Stimulated activated naive CD8-positive, alpha-beta T cell treated with anti-CD3 and anti-CD28 coated beads, Interleukin-15, Interleukin-2, amounts not matched to agents 100 ng/mL and 50 ng/mL, for 24 hours (primary cell): ENCODE results near the gene VWA2.

Source experiments
- H3K27ac Mint-ChIP-seq: one replicate; pipeline ENCODE4 v1.8.0; 2021; ENCODE audit warnings: mild to moderate bottlenecking, mixed read lengths
- H3K27me3 Mint-ChIP-seq: one replicate; pipeline ENCODE4 v1.8.0; 2021; ENCODE audit warnings: mixed read lengths
- H3K36me3 Mint-ChIP-seq: one replicate; pipeline ENCODE4 v1.8.0; 2021; ENCODE audit warnings: low read depth, mixed read lengths
- H3K4me1 Mint-ChIP-seq: one replicate; pipeline ENCODE4 v1.8.0; 2021; ENCODE audit warnings: low read depth, mixed read lengths
- H3K4me3 Mint-ChIP-seq: one replicate; pipeline ENCODE4 v1.8.0; 2021; ENCODE audit warnings: mild to moderate bottlenecking, mixed read lengths
- H3K9me3 Mint-ChIP-seq: one replicate; pipeline ENCODE4 v1.8.0; 2021; ENCODE audit warnings: mixed read lengths

Gene VWA2

GRCh38 chr10:114305521-114305925 is 66.5 kb downstream of the VWA2 start:
- no peaks in the 10 kb centered on the region for H3K9me3 Mint-ChIP-seq
- H3K36me3 Mint-ChIP-seq = no peaks in the 10 kb centered on the region
- H3K27me3 Mint-ChIP-seq = no peaks in the 10 kb centered on the region
- H3K27ac Mint-ChIP-seq = no peak overlapping the region
- H3K4me1 Mint-ChIP-seq = peaks cover 12% of the 10 kb centered on the region
- H3K4me3 Mint-ChIP-seq = no peak overlapping the region

GRCh38 chr10:114306116-114306973 is 67.3 kb downstream of the VWA2 start:
- no peak overlapping the region for H3K27ac Mint-ChIP-seq
- H3K4me1 Mint-ChIP-seq = peaks cover 12% of the 10 kb centered on the region
- H3K9me3 Mint-ChIP-seq = no peaks in the 10 kb centered on the region
- H3K27me3 Mint-ChIP-seq = no peaks in the 10 kb centered on the region
- no peak overlapping the region for H3K4me3 Mint-ChIP-seq
- no peaks in the 10 kb centered on the region for H3K36me3 Mint-ChIP-seq

GRCh38 chr10:114307731-114308130 is 68.7 kb downstream of the VWA2 start:
- no peak overlapping the region for H3K27ac Mint-ChIP-seq
- peaks cover 12% of the 10 kb centered on the region for H3K4me1 Mint-ChIP-seq
- H3K9me3 Mint-ChIP-seq = no peaks in the 10 kb centered on the region
- no peaks in the 10 kb centered on the region for H3K36me3 Mint-ChIP-seq
- H3K27me3 Mint-ChIP-seq = no peaks in the 10 kb centered on the region
- H3K4me3 Mint-ChIP-seq = no peak overlapping the region

- no peaks in the 10 kb centered on the region for H3K36me3 Mint-ChIP-seq
- no peak overlapping the region for H3K4me3 Mint-ChIP-seq
- peaks cover 10% of the 10 kb centered on the region for H3K4me1 Mint-ChIP-seq
- H3K27me3 Mint-ChIP-seq = no peaks in the 10 kb centered on the region
- H3K27ac Mint-ChIP-seq = no peak overlapping the region
- H3K9me3 Mint-ChIP-seq = no peaks in the 10 kb centered on the region
Observed at GRCh38 chr10:114308531-114309363, 69.7 kb downstream of the VWA2 start.

GRCh38 chr10:114309364-114309651 is 70.3 kb downstream of the VWA2 start:
- H3K36me3 Mint-ChIP-seq = no peaks in the 10 kb centered on the region
- H3K27ac Mint-ChIP-seq = no peak overlapping the region

GRCh38 chr10:114310346-114310745 is 71.3 kb downstream of the VWA2 start:
- Mint-ChIP-seq H3K4me3 (no peak overlapping the region), H3K9me3 (no peaks in the 10 kb centered on the region), H3K27me3 (no peaks in the 10 kb centered on the region), H3K27ac (no peak overlapping the region), H3K4me1 (no peaks in the 10 kb centered on the region), H3K36me3 (no peaks in the 10 kb centered on the region)

More at GRCh38 chr10:114309364-114309651, 70.3 kb downstream of the VWA2 start:
- no peaks in the 10 kb centered on the region for H3K27me3 Mint-ChIP-seq
- H3K9me3 Mint-ChIP-seq = no peaks in the 10 kb centered on the region
- H3K4me3 Mint-ChIP-seq = no peak overlapping the region
- H3K4me1 Mint-ChIP-seq = peaks cover 5% of the 10 kb centered on the region

- H3K27me3 Mint-ChIP-seq = no peaks in the 10 kb centered on the region
- H3K4me3 Mint-ChIP-seq = no peak overlapping the region
- no peaks in the 10 kb centered on the region for H3K9me3 Mint-ChIP-seq
- no peak overlapping the region for H3K27ac Mint-ChIP-seq
- no peaks in the 10 kb centered on the region for H3K4me1 Mint-ChIP-seq
- no peaks in the 10 kb centered on the region for H3K36me3 Mint-ChIP-seq
Observed at GRCh38 chr10:114311023-114311422, 72.0 kb downstream of the VWA2 start.

- Mint-ChIP-seq H3K27ac (no peak overlapping the region), H3K9me3 (no peaks in the 10 kb centered on the region), H3K4me3 (no peak overlapping the region), H3K4me1 (no peaks in the 10 kb centered on the region), H3K36me3 (no peaks in the 10 kb centered on the region), H3K27me3 (no peaks in the 10 kb centered on the region)
Observed at GRCh38 chr10:114311496-114312209, 72.6 kb downstream of the VWA2 start.

- Mint-ChIP-seq H3K9me3 (no peaks in the 10 kb centered on the region), H3K27ac (no peak overlapping the region), H3K4me1 (no peaks in the 10 kb centered on the region), H3K36me3 (no peaks in the 10 kb centered on the region), H3K4me3 (no peak overlapping the region), H3K27me3 (no peaks in the 10 kb centered on the region)
Observed at GRCh38 chr10:114313139-114313538, 74.1 kb downstream of the VWA2 start.

GRCh38 chr10:114313866-114314265 is 74.8 kb downstream of the VWA2 start:
- Mint-ChIP-seq H3K9me3 (no peaks in the 10 kb centered on the region), H3K27ac (no peak overlapping the region), H3K36me3 (no peaks in the 10 kb centered on the region), H3K4me1 (no peaks in the 10 kb centered on the region), H3K4me3 (no peak overlapping the region), H3K27me3 (no peaks in the 10 kb centered on the region)

- no peak overlapping the region for H3K4me3 Mint-ChIP-seq
- no peaks in the 10 kb centered on the region for H3K4me1 Mint-ChIP-seq
- H3K27me3 Mint-ChIP-seq = no peaks in the 10 kb centered on the region
- no peaks in the 10 kb centered on the region for H3K36me3 Mint-ChIP-seq
- no peaks in the 10 kb centered on the region for H3K9me3 Mint-ChIP-seq
- no peak overlapping the region for H3K27ac Mint-ChIP-seq
Observed at GRCh38 chr10:114315566-114316420, 76.7 kb downstream of the VWA2 start.

GRCh38 chr10:114316744-114317143 is 77.7 kb downstream of the VWA2 start:
- no peak overlapping the region for H3K4me3 Mint-ChIP-seq
- no peaks in the 10 kb centered on the region for H3K4me1 Mint-ChIP-seq
- H3K27ac Mint-ChIP-seq = no peak overlapping the region
- H3K36me3 Mint-ChIP-seq = no peaks in the 10 kb centered on the region
- no peaks in the 10 kb centered on the region for H3K27me3 Mint-ChIP-seq
- H3K9me3 Mint-ChIP-seq = no peaks in the 10 kb centered on the region

GRCh38 chr10:114319406-114320248 is 80.6 kb downstream of the VWA2 start:
- Mint-ChIP-seq H3K36me3 (no peaks in the 10 kb centered on the region), H3K27ac (no peak overlapping the region), H3K4me3 (no peak overlapping the region), H3K27me3 (no peaks in the 10 kb centered on the region), H3K9me3 (no peaks in the 10 kb centered on the region), H3K4me1 (no peaks in the 10 kb centered on the region)
